ENCODE data around the gene AMER1. TPM values are rescaled to one million over a fixed set of nuclear protein-coding genes. Genes with fewer than 3 reads are reported as not detected.

Gene AMER1
- total and polyA plus RNA-seq, 4 donors = 1.0 to 10.0 (median 4.2) TPM

GRCh38 chrX:64190136-64190740 is 15.3 kb downstream of the AMER1 start:
- H3K36me3 ChIP-seq (ENCODE audit: control insufficient read depth in 1 of 2, insufficient read depth in 2 of 2, low read length in 1 of 2) = peaks cover 0 to 5% of the 10 kb centered on the region in 2 donors
- intact Hi-C loops (cut with DNase I) = no loop called here
- ATAC-seq (ENCODE audit: low FRiP score) (no peak), DNase-seq (no peak)
- no peaks in the 10 kb centered on the region for H3K27me3 ChIP-seq (ENCODE audit: control insufficient read depth in 1 of 2, insufficient read depth in 2 of 2, low read length in 1 of 2)
- H3K4me1 ChIP-seq (ENCODE audit: control insufficient read depth in 1 of 2, insufficient read depth in 2 of 2, low read length in 2 of 2) = peaks cover 0 to 2% of the 10 kb centered on the region in 2 donors
- WGBS, 2 donors = 78 to 95% methylated on average over 10 of the region's 10 CpGs
- H3K4me3 ChIP-seq (ENCODE audit: low read length in 2 of 2) = no peak overlapping the region
- no peak overlapping the region for H3K27ac ChIP-seq (ENCODE audit: low read depth in 1 of 2, low read length in 2 of 2)
- H3K9me3 ChIP-seq (ENCODE audit: control insufficient read depth, low read length) = no peaks in the 10 kb centered on the region

- 90 to 99% methylated on average over 3 of the region's 3 CpGs for WGBS, 2 donors
- Histone ChIP-seq H3K4me1 (ENCODE audit: control insufficient read depth in 1 of 2, insufficient read depth in 2 of 2, low read length in 2 of 2) (peaks cover 0 to 1% of the 10 kb centered on the region in 2 donors), H3K4me3 (ENCODE audit: low read length in 2 of 2) (no peak overlapping the region), H3K36me3 (ENCODE audit: control insufficient read depth in 1 of 2, insufficient read depth in 2 of 2, low read length in 1 of 2) (peaks cover 0 to 5% of the 10 kb centered on the region in 2 donors), H3K27me3 (ENCODE audit: control insufficient read depth in 1 of 2, insufficient read depth in 2 of 2, low read length in 1 of 2) (no peaks in the 10 kb centered on the region), H3K9me3 (ENCODE audit: control insufficient read depth, low read length) (no peaks in the 10 kb centered on the region), H3K27ac (ENCODE audit: low read depth in 1 of 2, low read length in 2 of 2) (no peak overlapping the region)
- ATAC-seq (ENCODE audit: low FRiP score) (no peak), DNase-seq (no peak)
- intact Hi-C loops (cut with DNase I) = no loop called here
Observed at GRCh38 chrX:64188901-64189300, 16.6 kb downstream of the AMER1 start.

GRCh38 chrX:64187762-64188150 is 17.8 kb downstream of the AMER1 start:
- Histone ChIP-seq H3K4me1 (ENCODE audit: control insufficient read depth in 1 of 2, insufficient read depth in 2 of 2, low read length in 2 of 2) (peaks cover 0 to 1% of the 10 kb centered on the region in 2 donors), H3K27ac (ENCODE audit: low read depth in 1 of 2, low read length in 2 of 2) (no peak overlapping the region), H3K27me3 (ENCODE audit: control insufficient read depth in 1 of 2, insufficient read depth in 2 of 2, low read length in 1 of 2) (no peaks in the 10 kb centered on the region), H3K9me3 (ENCODE audit: control insufficient read depth, low read length) (no peaks in the 10 kb centered on the region), H3K4me3 (ENCODE audit: low read length in 2 of 2) (no peak overlapping the region), H3K36me3 (ENCODE audit: control insufficient read depth in 1 of 2, insufficient read depth in 2 of 2, low read length in 1 of 2) (peaks cover 0 to 5% of the 10 kb centered on the region in 2 donors)
- ATAC-seq (ENCODE audit: low FRiP score) (no peak), DNase-seq (no peak)
- intact Hi-C loops (cut with DNase I) = no loop called here

GRCh38 chrX:64186974-64187761 is 18.3 kb downstream of the AMER1 start:
- DNase-seq = no peak
- peaks cover 0 to 1% of the 10 kb centered on the region in 2 donors for H3K4me1 ChIP-seq (ENCODE audit: control insufficient read depth in 1 of 2, insufficient read depth in 2 of 2, low read length in 2 of 2)
- no peak for ATAC-seq (ENCODE audit: low FRiP score)
- H3K4me3 ChIP-seq (ENCODE audit: low read length in 2 of 2) = no peak overlapping the region
- no peak overlapping the region for H3K27ac ChIP-seq (ENCODE audit: low read depth in 1 of 2, low read length in 2 of 2)
- no peaks in the 10 kb centered on the region for H3K9me3 ChIP-seq (ENCODE audit: control insufficient read depth, low read length)
- intact Hi-C loops (cut with DNase I) = no loop called here
- H3K27me3 ChIP-seq (ENCODE audit: control insufficient read depth in 1 of 2, insufficient read depth in 2 of 2, low read length in 1 of 2) = no peaks in the 10 kb centered on the region
- peaks cover 0 to 5% of the 10 kb centered on the region in 2 donors for H3K36me3 ChIP-seq (ENCODE audit: control insufficient read depth in 1 of 2, insufficient read depth in 2 of 2, low read length in 1 of 2)
- WGBS, 2 donors = 75 to 88% methylated on average over 1 of the region's 1 CpG

- no peak for DNase-seq
- Histone ChIP-seq H3K4me1 (ENCODE audit: control insufficient read depth in 1 of 2, insufficient read depth in 2 of 2, low read length in 2 of 2) (peaks cover 0 to 1% of the 10 kb centered on the region in 2 donors), H3K27ac (ENCODE audit: low read depth in 1 of 2, low read length in 2 of 2) (no peak overlapping the region), H3K27me3 (ENCODE audit: control insufficient read depth in 1 of 2, insufficient read depth in 2 of 2, low read length in 1 of 2) (no peaks in the 10 kb centered on the region), H3K4me3 (ENCODE audit: low read length in 2 of 2) (no peak overlapping the region), H3K9me3 (ENCODE audit: control insufficient read depth, low read length) (no peaks in the 10 kb centered on the region), H3K36me3 (ENCODE audit: control insufficient read depth in 1 of 2, insufficient read depth in 2 of 2, low read length in 1 of 2) (no peaks in the 10 kb centered on the region)
- ATAC-seq (ENCODE audit: low FRiP score) = no peak
- WGBS, 2 donors = 57 to 81% methylated on average over 2 of the region's 2 CpGs
- intact Hi-C loops (cut with DNase I) = no loop called here
Observed at GRCh38 chrX:64184396-64184795, 21.1 kb downstream of the AMER1 start.

GRCh38 chrX:64182208-64182607 is 23.3 kb downstream of the AMER1 start:
- intact Hi-C loops (cut with DNase I) = no loop called here
- DNase-seq = no peak
- ATAC-seq (ENCODE audit: low FRiP score) = no peak
- Histone ChIP-seq H3K9me3 (ENCODE audit: control insufficient read depth, low read length) (no peaks in the 10 kb centered on the region), H3K4me3 (ENCODE audit: low read length in 2 of 2) (no peak overlapping the region), H3K27me3 (ENCODE audit: control insufficient read depth in 1 of 2, insufficient read depth in 2 of 2, low read length in 1 of 2) (no peaks in the 10 kb centered on the region), H3K36me3 (ENCODE audit: control insufficient read depth in 1 of 2, insufficient read depth in 2 of 2, low read length in 1 of 2) (peaks cover 0 to 3% of the 10 kb centered on the region in 2 donors), H3K27ac (ENCODE audit: low read depth in 1 of 2, low read length in 2 of 2) (no peak overlapping the region), H3K4me1 (ENCODE audit: control insufficient read depth in 1 of 2, insufficient read depth in 2 of 2, low read length in 2 of 2) (no peaks in the 10 kb centered on the region)
- WGBS, 2 donors = 80 to 99% methylated on average over 2 of the region's 2 CpGs

GRCh38 chrX:64176876-64177275 is 28.6 kb downstream of the AMER1 start:
- Histone ChIP-seq H3K4me3 (ENCODE audit: low read length in 2 of 2) (no peak overlapping the region), H3K4me1 (ENCODE audit: control insufficient read depth in 1 of 2, insufficient read depth in 2 of 2, low read length in 2 of 2) (no peaks in the 10 kb centered on the region), H3K9me3 (ENCODE audit: control insufficient read depth, low read length) (no peaks in the 10 kb centered on the region), H3K27me3 (ENCODE audit: control insufficient read depth in 1 of 2, insufficient read depth in 2 of 2, low read length in 1 of 2) (no peaks in the 10 kb centered on the region), H3K27ac (ENCODE audit: low read depth in 1 of 2, low read length in 2 of 2) (no peak overlapping the region), H3K36me3 (ENCODE audit: control insufficient read depth in 1 of 2, insufficient read depth in 2 of 2, low read length in 1 of 2) (peaks cover 0 to 3% of the 10 kb centered on the region in 2 donors)
- intact Hi-C loops (cut with DNase I) = no loop called here
- ATAC-seq (ENCODE audit: low FRiP score) (no peak), DNase-seq (no peak)

- Histone ChIP-seq H3K4me1 (ENCODE audit: control insufficient read depth in 1 of 2, insufficient read depth in 2 of 2, low read length in 2 of 2) (no peaks in the 10 kb centered on the region), H3K27ac (ENCODE audit: low read depth in 1 of 2, low read length in 2 of 2) (no peak overlapping the region), H3K4me3 (ENCODE audit: low read length in 2 of 2) (no peak overlapping the region), H3K36me3 (ENCODE audit: control insufficient read depth in 1 of 2, insufficient read depth in 2 of 2, low read length in 1 of 2) (no peaks in the 10 kb centered on the region), H3K9me3 (ENCODE audit: control insufficient read depth, low read length) (no peaks in the 10 kb centered on the region), H3K27me3 (ENCODE audit: control insufficient read depth in 1 of 2, insufficient read depth in 2 of 2, low read length in 1 of 2) (no peaks in the 10 kb centered on the region)
- no peak for DNase-seq
- intact Hi-C loops (cut with DNase I) = no loop called here
- no peak for ATAC-seq (ENCODE audit: low FRiP score)
- 7% methylated on average over 1 of the region's 1 CpG for WGBS, 2 donors
Observed at GRCh38 chrX:64169988-64170387, 35.5 kb downstream of the AMER1 start.

GRCh38 chrX:64152857-64153256 is 52.7 kb downstream of the AMER1 start:
- no peak for ATAC-seq (ENCODE audit: low FRiP score)
- H3K9me3 ChIP-seq (ENCODE audit: control insufficient read depth, low read length) = no peaks in the 10 kb centered on the region
- WGBS, 2 donors = 46 to 64% methylated on average over 6 of the region's 6 CpGs
- intact Hi-C loops (cut with DNase I) = no loop called here
- H3K4me3 ChIP-seq (ENCODE audit: low read length in 2 of 2) = no peak overlapping the region
- no peaks in the 10 kb centered on the region for H3K27me3 ChIP-seq (ENCODE audit: control insufficient read depth in 1 of 2, insufficient read depth in 2 of 2, low read length in 1 of 2)
- DNase-seq = no peak
- H3K4me1 ChIP-seq (ENCODE audit: control insufficient read depth in 1 of 2, insufficient read depth in 2 of 2, low read length in 2 of 2) = no peaks in the 10 kb centered on the region
- H3K27ac ChIP-seq (ENCODE audit: low read depth in 1 of 2, low read length in 2 of 2) = no peak overlapping the region
- no peaks in the 10 kb centered on the region for H3K36me3 ChIP-seq (ENCODE audit: control insufficient read depth in 1 of 2, insufficient read depth in 2 of 2, low read length in 1 of 2)

All from aorta (tissue), 5 donors.